GM13977 (cell line): ENCODE measurements around the gene ASIC1.

Source experiments
- DNase-seq: peaks from one replicate; pipeline ENCODE4 v3.0.0; 2012; ENCODE audit warnings: low spot score
- CTCF ChIP-seq: IDR thresholded peaks from 2 replicates; pipeline ENCODE4 v1.5.1; 2012; ENCODE audit warnings: mild to moderate bottlenecking, control low read depth; ENCODE audit not compliant: insufficient read depth; ENCODE audit errors: extremely low read depth, missing control alignments
- in situ Hi-C: fragments of 300-500 bp; cut with MboI; formaldehyde crosslinking; loops from one replicate; pipeline ENCODE4 v1.12.0; 2022; ENCODE audit warnings: low sequenced_read_pairs, low pct_unique_long_range_greater_than_20kb, mixed read lengths, inconsistent platforms; ENCODE audit not compliant: unreplicated experiment

ASIC1 gene

GRCh38 chr12:50057896-50058670, 687 bp downstream of the ASIC1 start:
- no peak for TF ChIP-seq CTCF
- in situ Hi-C loops: loop anchor here (10.0 kb wide), 1 partner anchor 93 kb away; the partner anchor contains the start of gene AQP5

GRCh38 chr12:50058743-50059312, 1.4 kb downstream of the ASIC1 start:
- DNase-seq: no peak
- in situ Hi-C loops: loop anchor here (10.0 kb wide), 1 partner anchor 94 kb away; the partner anchor contains the start of gene AQP5

More at GRCh38 chr12:50057896-50058670, 687 bp downstream of the ASIC1 start:
- DNase-seq: no peak

GRCh38 chr12:50059440-50060119, 2.2 kb downstream of the ASIC1 start:
- no peak for TF ChIP-seq CTCF
- in situ Hi-C loops: loop anchor here (10.0 kb wide), 1 partner anchor 95 kb away; the partner anchor contains the start of gene AQP5
- no peak for DNase-seq

More at GRCh38 chr12:50058743-50059312, 1.4 kb downstream of the ASIC1 start:
- TF ChIP-seq CTCF: no peak

- no peak for TF ChIP-seq CTCF
- in situ Hi-C loops: no loop called here
- no peak for DNase-seq
Measured at GRCh38 chr12:50060120-50060468, 2.7 kb downstream of the ASIC1 start.

GRCh38 chr12:50061171-50061570, 3.8 kb downstream of the ASIC1 start:
- DNase-seq: no peak
- in situ Hi-C loops: no loop called here
- no peak for TF ChIP-seq CTCF

- TF ChIP-seq CTCF: no peak
- DNase-seq: no peak
- in situ Hi-C loops: no loop called here
Measured at GRCh38 chr12:50061946-50062686, 4.7 kb downstream of the ASIC1 start.
